OCI-LY7 (cell line): Measurements from ENCODE around the gene GH1. TPM values are rescaled to one million over a fixed set of nuclear protein-coding genes. Genes with fewer than 3 reads are reported as not detected.
A peak's percentile ranks its signal among the peaks of the same experiment; 100 is the strongest.

ENCODE experiments used
- BruUV-seq: library from RNA; stranded (reverse); fragments of 400-500 nt; replicated peaks from 2 replicates; lab custom pipeline; 2021; lab: Mats Ljungman, UMichigan
- CTCF ChIA-PET: fragments of 300-600 bp; sonication (Branson Sonifier 250); formaldehyde crosslinking; loops from one replicate; lab custom pipeline; 2022; ENCODE audit warnings: antibody characterized with exemption; ENCODE audit not compliant: unreplicated experiment; lab: Charles Lee
- POLR2A ChIA-PET: fragments of 300-600 bp; sonication (Branson Sonifier 250); formaldehyde crosslinking; loops from one replicate; lab custom pipeline; 2022; ENCODE audit warnings: antibody characterized with exemption; lab: Charles Lee
- DNase-seq: peaks from one replicate; pipeline ENCODE4 v3.0.0-alpha.2; 2015; ENCODE audit warnings: low spot score
- H2AFZ ChIP-seq: fragments of 200-600 bp; sonication (generic), shearing (Covaris generic); 2 replicates; pipeline ENCODE4 v1.6.1; 2014; ENCODE audit warnings: mild to moderate bottlenecking, antibody characterized with exemption, low read length, moderate library complexity
- H3K27ac ChIP-seq: fragments of 200-600 bp; sonication (generic); 2 replicates; pipeline ENCODE4 v1.5.1; 2014; ENCODE audit warnings: mixed run types, low read depth, mild to moderate bottlenecking, moderate library complexity, low read length, inconsistent platforms; ENCODE audit not compliant: poor library complexity, severe bottlenecking
- H3K36me3 ChIP-seq: fragments of 200-600 bp; sonication (generic); 2 replicates; pipeline ENCODE4 v1.6.1; 2014; ENCODE audit warnings: mild to moderate bottlenecking, antibody characterized with exemption, low read length, moderate library complexity, mixed read lengths; ENCODE audit not compliant: insufficient read depth
- H3K4me1 ChIP-seq: fragments of 200-600 bp; sonication (generic); 2 replicates; pipeline ENCODE4 v1.5.1; 2014; ENCODE audit warnings: mild to moderate bottlenecking, low read length; ENCODE audit not compliant: insufficient read depth, poor library complexity, severe bottlenecking
- H3K4me2 ChIP-seq: fragments of 200-600 bp; sonication (generic); 2 replicates; pipeline ENCODE4 v1.6.1; 2014; ENCODE audit warnings: mild to moderate bottlenecking, low read length
- H3K4me3 ChIP-seq: fragments of 200-600 bp; sonication (generic); 2 replicates; pipeline ENCODE4 v1.5.1; 2014; ENCODE audit warnings: mild to moderate bottlenecking, low read depth, low read length; ENCODE audit not compliant: poor library complexity, severe bottlenecking
- H3K79me2 ChIP-seq: fragments of 200-600 bp; sonication (generic); 2 replicates; pipeline ENCODE4 v1.6.1; 2016; ENCODE audit warnings: low read depth, mild to moderate bottlenecking, low read length, moderate library complexity, mixed read lengths; ENCODE audit not compliant: insufficient read depth
- H3K9me2 ChIP-seq: fragments of 200-600 bp; sonication (generic); 2 replicates; pipeline ENCODE4 v1.6.1; 2016; ENCODE audit warnings: mild to moderate bottlenecking, low read length, mixed read lengths; ENCODE audit not compliant: insufficient read depth
- H3K9me3 ChIP-seq: fragments of 200-600 bp; sonication (generic); 2 replicates; pipeline ENCODE4 v1.6.1; 2014; ENCODE audit warnings: mild to moderate bottlenecking, mixed run types, low read length, mixed read lengths
- H4K20me1 ChIP-seq: fragments of 200-600 bp; sonication (generic); 2 replicates; pipeline ENCODE4 v1.6.1; 2014; ENCODE audit warnings: mild to moderate bottlenecking, antibody characterized with exemption, low read length, moderate library complexity, mixed read lengths; ENCODE audit not compliant: insufficient read depth
- EZH2phosphoT487 ChIP-seq: fragments of 200-600 bp; sonication (generic); IDR thresholded peaks from 2 replicates; pipeline ENCODE4 v1.6.1; 2018; ENCODE audit warnings: low read depth, borderline replicate concordance, mild to moderate bottlenecking, mixed run types, antibody characterized with exemption, low read length, moderate library complexity, mixed read lengths
- intact Hi-C: fragments of 100-400 bp; cut with micrococcal nuclease; formaldehyde crosslinking; loops from one replicate; pipeline ENCODE4 v1.10.0; 2022; ENCODE audit not compliant: unreplicated experiment
- total RNA-seq, 2 experiments: library from RNA; depleted of rRNA in 1 of 2; stranded (reverse); fragments of >200 nt in 1 of 2; shearing (Covaris generic) in 1 of 2; gene quantifications; 2 replicates each; pipeline ENCODE4 v1.2.3, GENCODE V29; 2014 to 2022
- TF ChIP-seq, protein P1 (sequence below): fragments of 200-600 bp; sonication (generic); conservative IDR thresholded peaks from 2 replicates; pipeline ENCODE4 v1.5.1; 2014; ENCODE audit warnings: mild to moderate bottlenecking, antibody characterized with exemption, low read length, moderate library complexity, mixed read lengths

Gene GH1
- total RNA-seq, 2 experiments from 2014 or later, result 4.3 TPM; not detected in 1

DNA sequence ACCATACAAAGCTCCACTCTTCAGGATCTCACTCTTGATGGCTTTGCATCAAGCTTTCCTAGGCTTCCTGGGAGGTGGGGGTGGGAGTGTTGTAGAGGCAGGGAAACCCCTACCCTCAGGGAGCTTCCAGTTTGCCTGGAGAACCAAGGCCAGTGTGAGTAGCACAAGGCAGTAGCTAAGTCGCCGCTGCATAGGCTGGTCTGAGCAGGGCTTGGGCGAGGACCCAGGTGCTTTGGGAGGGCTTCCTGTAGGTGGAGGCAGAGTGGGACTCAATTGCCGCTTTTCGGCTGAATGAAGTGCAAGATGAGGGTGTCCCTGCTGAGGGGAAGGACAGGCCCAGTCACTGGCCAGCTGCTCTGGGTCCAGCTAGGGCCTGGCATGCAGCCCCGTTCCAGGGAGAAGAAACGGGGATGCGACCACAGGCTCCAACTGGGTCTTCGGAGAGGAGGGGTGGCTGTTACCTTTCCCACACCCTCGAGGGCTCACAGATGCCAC is 9.6 kb upstream of the GH1 start:
- TF ChIP-seq, protein P1, sequence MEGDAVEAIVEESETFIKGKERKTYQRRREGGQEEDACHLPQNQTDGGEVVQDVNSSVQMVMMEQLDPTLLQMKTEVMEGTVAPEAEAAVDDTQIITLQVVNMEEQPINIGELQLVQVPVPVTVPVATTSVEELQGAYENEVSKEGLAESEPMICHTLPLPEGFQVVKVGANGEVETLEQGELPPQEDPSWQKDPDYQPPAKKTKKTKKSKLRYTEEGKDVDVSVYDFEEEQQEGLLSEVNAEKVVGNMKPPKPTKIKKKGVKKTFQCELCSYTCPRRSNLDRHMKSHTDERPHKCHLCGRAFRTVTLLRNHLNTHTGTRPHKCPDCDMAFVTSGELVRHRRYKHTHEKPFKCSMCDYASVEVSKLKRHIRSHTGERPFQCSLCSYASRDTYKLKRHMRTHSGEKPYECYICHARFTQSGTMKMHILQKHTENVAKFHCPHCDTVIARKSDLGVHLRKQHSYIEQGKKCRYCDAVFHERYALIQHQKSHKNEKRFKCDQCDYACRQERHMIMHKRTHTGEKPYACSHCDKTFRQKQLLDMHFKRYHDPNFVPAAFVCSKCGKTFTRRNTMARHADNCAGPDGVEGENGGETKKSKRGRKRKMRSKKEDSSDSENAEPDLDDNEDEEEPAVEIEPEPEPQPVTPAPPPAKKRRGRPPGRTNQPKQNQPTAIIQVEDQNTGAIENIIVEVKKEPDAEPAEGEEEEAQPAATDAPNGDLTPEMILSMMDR, result no peak
- TF ChIP-seq EZH2phosphoT487, result no peak
- peaks cover 56% of the 10 kb centered on the region for H3K36me3 ChIP-seq
- peak; percentile 65 for DNase-seq
- no peak overlapping the region for H2AFZ ChIP-seq
- no peaks in the 10 kb centered on the region for H3K9me3 ChIP-seq
- no TSS peak for BruUV-seq
- CTCF ChIA-PET, result interaction anchor here (0.6 to 1.9 kb wide), 5 partner anchors 9 to 515 kb away, joined by 3 to 8 read pairs (median 5); partner anchors contain the start of gene ICAM2
- POLR2A ChIA-PET, result interaction anchor here (0.7 to 1.2 kb wide), 5 partner anchors 8 to 346 kb away, joined by 3 to 8 read pairs (median 4); partner anchors contain the start of gene ICAM2
- H3K9me2 ChIP-seq, result no peaks in the 10 kb centered on the region
- H3K4me3 ChIP-seq, result peak overlapping the region; percentile 98
- peaks cover 17% of the 10 kb centered on the region for H4K20me1 ChIP-seq
- H3K27ac ChIP-seq, result peak overlapping the region; percentile 99
- peak overlapping the region; percentile 95 for H3K4me2 ChIP-seq
- H3K79me2 ChIP-seq, result peaks cover 42% of the 10 kb centered on the region
- H3K4me1 ChIP-seq, result peaks cover 75% of the 10 kb centered on the region
- intact Hi-C loops, result loop anchor here (1.0 to 5.0 kb wide), 2 partner anchors 9 to 569 kb away; partner anchors contain the start of gene POLG2

DNA sequence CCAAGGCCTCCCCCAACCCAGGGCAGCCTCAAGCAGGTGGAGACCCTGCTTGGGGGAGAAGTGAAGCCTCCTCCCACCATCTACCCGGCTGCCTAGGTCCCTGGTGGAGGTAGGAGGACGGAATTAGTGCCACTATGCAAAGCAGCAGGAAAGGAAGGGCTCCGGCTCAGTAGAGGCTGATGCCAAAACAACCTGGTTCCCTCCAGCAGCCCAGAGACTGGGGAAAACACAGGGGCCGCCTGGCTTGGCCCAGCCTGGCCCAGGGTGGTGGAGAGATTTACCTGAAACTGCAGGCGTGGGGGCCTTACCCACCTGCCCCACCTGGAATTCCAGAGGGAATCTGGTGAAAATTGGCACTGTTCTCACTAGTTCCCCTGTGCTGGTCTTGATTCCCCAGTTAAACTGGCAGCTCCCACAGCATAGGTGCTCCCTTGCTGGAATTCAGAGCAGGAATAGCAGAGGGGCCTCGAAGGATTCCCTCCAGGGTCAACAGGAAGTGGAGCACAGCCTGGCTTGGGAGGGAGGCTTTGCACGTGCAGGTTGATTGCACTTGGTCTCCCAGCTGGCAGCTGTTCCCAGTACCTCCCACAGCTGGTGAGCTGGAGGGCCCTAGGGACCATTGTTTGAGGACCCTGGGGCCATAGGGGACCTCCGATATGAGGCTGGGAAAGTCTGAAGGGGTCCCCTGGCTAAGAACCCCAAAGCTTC is 9.0 kb upstream of the GH1 start:
- H3K9me2 ChIP-seq, result no peaks in the 10 kb centered on the region
- intact Hi-C loops, result loop anchor here (1.0 to 5.0 kb wide), 2 partner anchors 8 to 570 kb away; partner anchors contain the start of gene POLG2
- H3K4me1 ChIP-seq, result peaks cover 75% of the 10 kb centered on the region
- H3K79me2 ChIP-seq, result peaks cover 36% of the 10 kb centered on the region
- H3K4me2 ChIP-seq, result peak overlapping the region; percentile 95
- TF ChIP-seq, protein P1, result no peak
- no peak for TF ChIP-seq EZH2phosphoT487
- no peak overlapping the region for H2AFZ ChIP-seq
- peak overlapping the region; percentile 99 for H3K27ac ChIP-seq
- H4K20me1 ChIP-seq, result peaks cover 17% of the 10 kb centered on the region
- peak; percentile 90 for DNase-seq
- BruUV-seq, result no TSS peak
- H3K4me3 ChIP-seq, result peak overlapping the region; percentile 98
- POLR2A ChIA-PET, result interaction anchor here (0.7 to 1.2 kb wide), 5 partner anchors 8 to 347 kb away, joined by 3 to 8 read pairs (median 4); partner anchors contain the start of gene ICAM2
- CTCF ChIA-PET, result interaction anchor here (0.6 to 1.9 kb wide), 5 partner anchors 8 to 516 kb away, joined by 3 to 8 read pairs (median 5); partner anchors contain the start of gene ICAM2
- H3K9me3 ChIP-seq, result no peaks in the 10 kb centered on the region
- H3K36me3 ChIP-seq, result peaks cover 56% of the 10 kb centered on the region
